PFSK-1 (cell line): ENCODE results near the gene PHF20.

Source experiments
- FOXP2 ChIP-seq: optimal IDR thresholded peaks from 2 replicates; pipeline ENCODE3; 2011; ENCODE audit warnings: borderline replicate concordance, control low read depth, inconsistent platforms; ENCODE audit not compliant: insufficient read depth; ENCODE audit errors: extremely low read length, extremely low read depth
- POLR2AphosphoS5 ChIP-seq: IDR thresholded peaks from 2 replicates; pipeline ENCODE4 v1.6.1; 2012; ENCODE audit warnings: low read depth, mild to moderate bottlenecking, control low read depth, low read length, moderate library complexity
- REST ChIP-seq, 2 experiments: IDR thresholded peaks; 2 replicates each; pipeline versions ENCODE4 v1.6.1 to v1.8.0; 2011 to 2012; ENCODE audit warnings: low read depth in 2 of 2, low read length in 2 of 2, control low read depth in 1 of 2, inconsistent platforms in 1 of 2, mild to moderate bottlenecking in 1 of 2, moderate library complexity in 1 of 2; ENCODE audit not compliant: insufficient read depth in 1 of 2
- SIN3A ChIP-seq: IDR thresholded peaks from 2 replicates; pipeline ENCODE4 v1.6.1; 2012; ENCODE audit warnings: mild to moderate bottlenecking, low read length, moderate library complexity, borderline replicate concordance; ENCODE audit not compliant: insufficient read depth
- TAF1 ChIP-seq: IDR thresholded peaks from 2 replicates; pipeline ENCODE4 v1.6.1; 2012; ENCODE audit warnings: low read length, control low read depth, borderline replicate concordance; ENCODE audit not compliant: insufficient read depth

Gene PHF20

GRCh38 chr20:35883778-35884540 is 112.1 kb downstream of the PHF20 start:
- TF ChIP-seq FOXP2 (peak; percentile 50), REST (IDR thresholded peaks at IDR 0.05; ENCODE audit: insufficient read depth in 1 of 2, low read depth in 2 of 2, low read length in 2 of 2) (no peak), SIN3A (no peak)

- no peak for TF ChIP-seq SIN3A
- no peak for TF ChIP-seq FOXP2
- TF ChIP-seq TAF1, result no peak
- TF ChIP-seq REST (IDR thresholded peaks at IDR 0.05; ENCODE audit: insufficient read depth in 1 of 2, low read depth in 2 of 2, low read length in 2 of 2), result no peak
- TF ChIP-seq POLR2AphosphoS5, result no peak
These were observed 112.7 kb downstream of the PHF20 start for GRCh38 chr20:35884541-35884865.

- TF ChIP-seq SIN3A (no peak), TAF1 (no peak), FOXP2 (no peak)
These were observed 113.4 kb downstream of the PHF20 start for GRCh38 chr20:35885212-35885611.

GRCh38 chr20:35886537-35886936 is 114.7 kb downstream of the PHF20 start:
- TF ChIP-seq POLR2AphosphoS5 (no peak), SIN3A (no peak), REST (IDR thresholded peaks at IDR 0.05; ENCODE audit: insufficient read depth in 1 of 2, low read depth in 2 of 2, low read length in 2 of 2) (no peak), TAF1 (no peak), FOXP2 (no peak)

GRCh38 chr20:35887393-35888064 is 115.7 kb downstream of the PHF20 start:
- TF ChIP-seq FOXP2, result no peak
- TF ChIP-seq REST (IDR thresholded peaks at IDR 0.05; ENCODE audit: insufficient read depth in 1 of 2, low read depth in 2 of 2, low read length in 2 of 2), result no peak
- TF ChIP-seq TAF1, result no peak
- no peak for TF ChIP-seq POLR2AphosphoS5
- TF ChIP-seq SIN3A, result no peak
